SK-N-MC (cell line): ENCODE measurements around the gene JAZF1.

Experiments used
- EZH2 ChIP-seq: fragments of 200-600 bp; sonication (generic); IDR thresholded peaks from one replicate; pipeline ENCODE4 v1.6.1; 2017; ENCODE audit warnings: antibody characterized with exemption
- POLR2AphosphoS5 ChIP-seq: IDR thresholded peaks from 2 replicates; pipeline ENCODE4 v1.6.1; 2012; ENCODE audit warnings: mild to moderate bottlenecking, low read depth, low read length, borderline replicate concordance

DNA sequence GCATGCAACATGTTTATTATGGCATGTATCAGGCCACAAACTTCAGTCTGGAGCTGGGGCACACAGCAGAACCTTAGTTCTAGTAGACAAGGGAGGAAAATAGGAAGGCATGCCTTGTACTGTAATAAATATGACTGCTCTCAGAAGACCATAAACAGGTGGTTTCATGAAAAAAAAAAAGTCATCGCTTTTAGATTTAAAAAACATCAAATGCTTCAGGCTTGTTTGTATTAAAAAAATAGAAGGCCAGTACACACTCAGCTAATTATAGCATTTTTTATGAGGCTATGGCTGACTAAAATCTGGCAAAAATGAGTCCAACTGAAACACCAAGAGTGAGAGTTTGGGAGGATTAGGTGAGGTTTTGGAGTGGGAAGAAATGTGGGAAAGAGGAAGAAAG is 204.1 kb downstream of the JAZF1 start:
- TF ChIP-seq EZH2 (no peak), POLR2AphosphoS5 (no peak)
